HG03095 (cell line): ENCODE data around the gene GPR135.
A peak's percentile ranks its signal among the peaks of the same experiment; 100 is the strongest.
"Not testable (repeated sequence)": the region's sequence is repeated elsewhere in the genome, so short reads cannot be mapped to it uniquely, and the experiment has no call there.

ENCODE experiments used
- ATAC-seq: cut with Tn5 transposase; IDR thresholded peaks from one replicate; pipeline ENCODE4 v1.9.1; 2021; ENCODE audit warnings: moderate library complexity; ENCODE audit not compliant: unreplicated experiment

Gene GPR135

DNA sequence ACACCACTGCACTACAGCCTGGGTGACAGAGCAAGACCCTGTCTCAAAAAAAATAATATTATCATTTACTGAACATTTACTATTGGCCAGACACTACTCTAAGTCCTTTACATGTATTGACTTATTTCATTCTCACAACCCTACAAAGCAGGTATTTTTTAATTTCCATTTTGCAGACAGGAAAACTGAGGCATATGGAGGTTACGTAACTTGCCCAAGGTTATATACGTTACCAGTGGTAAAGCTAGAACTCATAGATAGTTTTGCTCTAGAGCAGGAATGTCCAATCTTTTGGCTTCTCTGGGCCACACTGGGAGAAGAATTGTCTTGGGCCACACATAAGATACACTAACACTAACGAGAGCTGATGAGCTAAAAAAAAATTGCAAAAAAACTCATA lies 13.4 kb upstream of the GPR135 start:
- no peak for ATAC-seq

DNA sequence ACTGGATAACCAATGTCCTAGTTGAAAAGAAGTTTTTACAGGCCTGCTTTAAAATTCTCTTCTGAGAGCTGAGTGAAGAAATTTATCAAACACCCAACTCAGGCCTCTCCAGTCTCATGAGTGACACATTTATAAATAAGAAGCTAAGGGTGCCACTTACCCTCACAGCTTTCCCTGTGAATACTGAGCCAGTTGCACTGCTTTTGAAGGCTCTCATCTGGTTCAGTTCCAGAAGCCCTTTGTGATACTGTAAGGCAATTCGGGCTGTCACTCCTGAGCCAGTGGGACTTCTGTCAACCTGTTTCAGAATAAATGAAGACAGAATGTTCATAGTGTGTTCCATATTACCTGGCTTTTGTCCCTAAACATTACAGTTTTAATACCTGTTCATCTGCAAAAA lies 10.5 kb upstream of the GPR135 start:
- ATAC-seq: no peak

DNA sequence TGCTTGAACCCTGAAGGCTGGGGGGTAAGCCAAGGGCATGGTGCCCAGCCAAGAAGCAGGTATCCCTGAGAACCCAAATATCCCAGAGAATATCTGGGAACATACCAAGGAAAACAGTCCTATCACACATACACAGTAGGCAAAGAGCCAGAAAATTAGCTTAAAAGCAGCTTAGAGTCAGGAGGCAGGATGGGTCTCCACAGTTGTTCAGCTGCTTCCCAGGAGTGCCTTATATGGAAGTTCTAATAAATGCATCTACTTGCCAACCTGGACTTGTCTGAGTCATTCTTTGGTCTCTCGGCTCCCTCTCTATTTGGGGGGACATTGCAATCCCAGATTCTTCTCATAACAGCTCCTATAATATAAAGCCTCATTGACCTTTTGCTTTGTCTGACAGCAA lies 9.0 kb upstream of the GPR135 start:
- no peak for ATAC-seq

DNA sequence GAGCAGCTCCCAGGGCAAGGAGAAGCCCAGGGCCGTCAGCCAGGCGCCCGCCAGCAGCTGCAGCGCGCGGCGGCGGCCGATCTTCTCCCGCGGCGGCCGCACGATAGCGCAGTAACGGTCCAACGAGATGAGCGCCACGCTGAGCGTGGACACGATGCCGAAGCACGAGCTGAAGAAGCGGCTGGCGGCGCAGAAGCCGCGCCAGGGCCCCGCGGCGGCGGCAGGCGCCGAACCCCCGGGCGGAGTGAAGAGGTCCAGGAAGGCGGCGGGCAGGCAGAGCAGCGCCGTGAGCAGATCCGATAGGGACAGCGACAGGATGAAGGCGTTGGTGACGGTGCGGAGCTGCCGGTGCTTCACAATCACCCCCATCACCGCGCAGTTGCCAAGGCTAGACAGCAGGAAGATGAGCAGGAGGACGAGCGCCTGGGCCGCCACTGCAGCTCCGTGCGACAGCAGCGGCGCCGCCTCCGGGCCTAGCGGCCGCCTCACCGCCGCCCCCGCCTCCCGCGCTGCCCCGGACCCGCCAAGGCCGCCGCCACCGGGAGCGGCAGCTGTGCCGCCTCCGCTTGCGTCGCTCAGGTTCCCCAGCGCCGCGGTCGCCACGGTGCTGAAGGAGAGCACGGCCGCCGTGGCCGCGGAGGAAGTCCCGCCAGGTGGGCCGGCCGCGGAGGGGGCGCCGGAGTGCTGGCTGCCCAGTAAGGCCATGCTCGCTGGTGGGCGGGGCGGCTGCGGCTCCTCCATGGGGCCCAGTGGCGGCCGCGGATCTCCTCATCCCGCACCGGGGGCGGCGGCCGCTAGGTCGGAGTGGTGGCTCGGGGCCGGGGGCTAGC lies 479 bp downstream of the GPR135 start:
- ATAC-seq: peak; percentile 64

DNA sequence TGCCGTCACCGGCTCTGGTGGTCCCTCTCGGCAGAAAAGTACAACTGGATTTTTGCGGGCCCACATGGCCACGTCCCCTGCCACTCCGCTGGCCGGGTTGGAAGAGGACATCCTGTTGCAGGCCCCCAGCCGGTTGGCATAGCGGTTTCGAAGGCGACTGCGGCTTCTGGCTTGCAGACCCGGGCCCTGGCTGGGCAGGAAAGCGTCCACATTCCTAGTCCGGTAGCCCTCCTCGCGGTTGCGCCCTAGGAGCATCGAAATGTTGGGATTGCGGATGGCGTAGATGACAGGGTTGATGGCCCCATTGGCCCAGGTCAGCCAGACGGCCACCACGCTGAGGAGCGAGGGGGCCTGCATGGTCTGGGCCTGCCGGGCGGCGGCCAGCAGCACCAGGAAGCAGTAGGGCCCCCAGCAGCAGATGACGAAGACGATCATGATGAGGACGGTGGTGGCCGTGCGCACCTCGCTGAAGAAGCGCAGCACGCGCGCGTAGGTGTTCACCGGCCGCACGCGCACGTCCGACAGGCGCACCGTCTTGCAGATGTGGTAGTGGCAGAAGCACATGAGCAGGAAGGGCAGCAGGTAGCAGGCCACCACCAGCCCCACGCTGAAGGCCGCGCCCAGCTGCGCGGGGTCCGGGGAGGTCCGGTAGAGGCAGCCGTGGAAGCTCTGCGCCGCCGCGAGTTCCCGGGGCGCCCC lies 1.2 kb downstream of the GPR135 start:
- ATAC-seq: no peak

DNA sequence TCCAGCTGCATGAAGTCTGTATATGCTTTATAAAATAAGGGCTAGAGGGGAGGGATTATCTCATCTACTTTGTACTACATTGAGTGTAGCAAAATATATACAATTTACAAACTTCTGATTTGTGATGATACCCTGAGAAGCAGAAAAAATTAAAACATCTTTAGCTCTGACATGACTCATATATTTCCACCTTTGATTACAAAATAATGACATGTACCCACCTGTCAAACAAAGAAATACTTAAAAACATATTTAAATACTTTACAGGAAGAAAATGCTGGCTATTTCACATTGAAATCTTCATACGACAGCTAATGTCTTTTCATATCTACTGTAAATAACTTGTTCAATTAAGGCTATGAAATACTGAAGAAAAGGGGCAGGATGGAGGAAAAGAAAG lies 3.3 kb downstream of the GPR135 start:
- ATAC-seq: no peak

DNA sequence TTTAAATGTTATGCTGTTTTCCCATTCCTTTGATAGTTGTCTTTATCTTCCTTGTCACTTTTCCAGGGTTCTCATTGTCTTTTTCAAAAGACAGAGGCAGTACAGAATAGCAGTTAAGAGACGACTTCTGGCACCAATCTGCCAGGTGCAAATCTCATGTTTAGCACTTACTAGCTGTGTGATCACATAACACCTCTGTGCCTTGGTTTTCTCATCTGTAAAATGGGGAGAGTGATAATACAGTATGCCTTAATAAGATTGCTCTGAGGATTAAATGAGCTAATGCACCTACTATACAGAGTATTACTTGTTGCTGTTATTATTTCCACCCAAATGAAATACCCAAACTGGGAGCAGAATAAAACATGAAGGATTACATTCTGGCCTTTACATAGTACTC lies 4.8 kb downstream of the GPR135 start:
- no peak for ATAC-seq

DNA sequence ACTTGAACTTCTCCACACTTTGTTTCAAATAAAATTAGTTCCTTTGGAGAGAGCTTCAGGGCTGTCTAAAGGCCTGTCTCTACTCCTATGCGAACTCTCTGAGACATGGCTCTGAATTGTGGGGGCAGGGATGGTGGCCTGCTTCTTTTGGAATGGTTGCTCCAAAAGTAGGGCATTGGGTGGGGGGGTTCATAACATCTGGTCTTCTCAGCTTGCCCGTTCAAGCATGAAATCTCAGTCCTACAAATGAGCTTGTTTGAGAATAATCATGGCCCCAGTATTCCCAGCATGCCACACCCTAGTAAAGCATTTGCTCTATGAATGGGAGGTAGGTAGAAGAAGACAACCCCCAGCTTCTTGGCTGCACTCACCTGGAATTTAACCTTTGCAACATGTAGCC lies 6.7 kb downstream of the GPR135 start:
- no peak for ATAC-seq

DNA sequence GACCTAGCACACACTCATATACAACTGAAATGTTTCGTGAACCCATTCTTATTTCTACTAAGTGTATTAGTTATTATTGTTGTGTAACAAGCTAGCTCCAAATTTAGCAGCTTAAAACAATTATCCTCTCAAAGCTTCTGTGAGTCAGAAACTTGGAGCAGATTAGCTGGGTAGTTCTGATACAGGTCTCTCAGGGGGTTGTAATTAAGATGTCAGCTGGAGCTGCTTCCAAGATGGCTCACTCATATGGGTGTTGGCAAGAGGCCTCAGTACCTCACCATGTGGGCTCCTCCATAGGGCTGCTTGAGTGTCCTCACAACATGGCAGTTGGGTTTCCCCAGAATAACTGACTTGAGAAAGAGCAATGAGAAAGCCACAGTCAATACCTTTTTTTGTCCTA lies 9.8 kb downstream of the GPR135 start:
- ATAC-seq: no peak

DNA sequence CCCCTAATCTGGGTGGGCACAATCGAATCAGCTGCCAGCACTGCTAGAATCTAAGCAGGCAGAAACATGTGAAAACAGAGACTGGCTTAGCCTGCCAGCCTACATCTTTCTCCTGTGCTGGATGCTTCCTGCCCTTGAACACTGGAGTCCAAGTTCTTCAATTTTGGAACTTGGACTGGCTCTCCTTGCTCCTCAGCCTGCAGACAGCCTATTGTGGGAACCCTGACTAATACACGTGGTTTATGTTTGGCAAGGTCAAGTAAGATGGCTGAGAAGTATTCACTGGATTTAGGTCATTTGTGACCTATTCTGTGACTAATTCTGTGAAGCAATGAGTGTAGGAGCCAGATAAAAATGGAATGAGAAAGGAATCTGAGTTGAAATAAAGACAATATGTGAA lies 11.0 kb downstream of the GPR135 start:
- ATAC-seq: no peak

DNA sequence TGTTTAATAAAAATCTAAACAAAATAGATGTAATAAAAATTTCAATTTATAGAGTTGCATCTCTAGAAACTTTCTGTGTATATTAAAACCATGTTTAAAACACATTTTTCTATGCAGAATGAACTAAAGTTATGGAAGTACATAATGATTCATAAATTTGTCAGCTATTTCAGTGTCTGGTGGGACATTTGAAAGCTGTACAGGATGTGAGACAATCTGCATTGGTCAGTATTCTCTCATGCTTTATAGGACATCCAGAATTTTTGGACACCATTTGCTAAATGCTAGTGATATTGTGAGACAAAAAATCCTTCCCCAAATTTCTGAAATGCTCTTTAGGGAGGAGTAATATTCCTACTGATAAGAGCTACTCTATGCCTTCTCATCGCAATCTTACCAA lies 13.3 kb downstream of the GPR135 start:
- no peak for ATAC-seq

DNA sequence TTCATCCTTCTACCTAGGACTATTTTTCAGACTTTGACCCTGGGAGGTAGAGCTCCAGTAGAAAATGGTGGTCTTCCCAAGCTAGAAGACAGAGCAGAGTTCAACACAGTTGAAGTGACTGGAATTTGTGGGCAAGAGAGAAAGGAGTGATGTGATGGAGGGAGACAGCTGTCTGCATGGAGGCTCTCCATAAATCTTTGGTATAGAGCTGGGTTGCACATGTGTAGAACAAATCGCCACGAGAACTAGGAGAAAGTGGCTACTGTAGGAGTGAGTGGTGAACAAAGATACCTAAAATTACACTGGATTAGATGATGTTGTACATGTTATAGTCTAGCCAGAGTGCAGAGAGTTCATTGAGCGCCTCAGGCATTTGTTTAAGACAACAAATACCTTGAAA lies 14.5 kb downstream of the GPR135 start:
- no peak for ATAC-seq

DNA sequence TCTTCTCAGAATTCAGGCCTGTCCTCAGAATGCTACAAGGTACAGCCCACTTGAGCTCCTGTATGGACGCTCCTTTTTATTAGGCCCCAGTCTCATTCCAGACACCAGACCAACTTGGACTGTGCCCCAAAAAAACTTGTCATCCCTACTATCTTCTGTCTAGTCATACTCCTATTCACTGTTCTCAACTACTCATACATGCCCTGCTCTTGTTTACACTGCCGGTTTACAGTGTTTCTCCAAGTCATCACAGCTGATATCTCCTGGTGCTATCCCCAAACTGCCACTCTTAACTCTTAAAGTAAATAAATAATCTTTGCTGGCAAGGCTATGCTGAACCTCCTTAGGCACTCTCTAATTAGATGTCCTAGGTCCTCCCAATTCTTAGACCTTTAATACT lies 16.5 kb downstream of the GPR135 start:
- not testable (repeated sequence) for ATAC-seq

DNA sequence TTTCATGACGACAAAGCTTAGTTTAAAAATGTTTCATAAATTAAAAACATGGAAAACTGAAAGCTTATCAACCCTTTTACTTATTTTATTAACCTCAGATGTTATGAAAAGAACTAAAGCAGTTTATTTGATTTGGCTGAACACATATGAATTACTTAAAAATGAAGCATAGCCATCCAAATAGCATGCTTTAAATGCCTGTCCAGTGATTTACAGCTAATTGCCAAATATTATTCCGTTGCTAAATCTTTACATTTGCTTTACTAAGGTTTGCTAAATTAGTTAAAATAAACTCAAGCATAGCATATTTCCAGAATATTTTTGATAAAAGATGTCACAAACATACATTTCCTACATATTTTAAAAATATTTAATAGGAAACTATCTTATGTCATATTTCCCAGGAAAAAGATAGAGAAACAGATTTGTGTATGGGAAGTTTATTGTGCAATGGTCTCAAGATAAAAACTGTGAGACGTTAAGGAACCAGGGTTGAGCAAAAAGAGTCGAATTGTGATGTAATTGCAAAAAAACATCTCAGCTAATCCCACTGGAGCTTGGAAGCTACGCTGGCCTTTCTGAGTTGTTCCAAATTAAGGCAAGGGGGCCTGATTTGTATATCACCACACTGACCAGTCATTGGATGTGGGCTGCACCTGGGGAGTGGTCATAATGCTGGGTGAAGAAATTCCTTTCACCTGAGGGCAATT lies 25.8 kb downstream of the GPR135 start:
- no peak for ATAC-seq

DNA sequence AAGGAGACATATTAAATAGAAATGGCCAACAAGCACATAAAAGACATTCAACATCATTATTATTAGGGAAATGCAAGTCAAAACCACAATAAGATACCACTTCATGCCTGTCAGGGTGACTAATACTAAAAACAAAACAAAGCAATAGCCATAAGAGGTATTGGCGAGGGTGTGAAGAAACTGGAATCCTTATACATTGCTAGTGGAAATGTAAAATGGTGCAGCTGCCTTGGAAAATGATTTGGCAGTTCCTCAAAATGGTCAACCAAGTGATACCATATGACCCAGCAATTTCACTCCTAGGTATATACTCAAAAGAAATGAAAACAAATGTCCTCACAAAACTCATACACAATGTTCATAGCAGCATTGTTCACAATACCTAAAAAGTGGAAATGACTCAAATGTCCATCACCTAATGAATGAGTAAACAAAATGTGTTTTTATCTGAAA lies 27.0 kb downstream of the GPR135 start:
- no peak for ATAC-seq

DNA sequence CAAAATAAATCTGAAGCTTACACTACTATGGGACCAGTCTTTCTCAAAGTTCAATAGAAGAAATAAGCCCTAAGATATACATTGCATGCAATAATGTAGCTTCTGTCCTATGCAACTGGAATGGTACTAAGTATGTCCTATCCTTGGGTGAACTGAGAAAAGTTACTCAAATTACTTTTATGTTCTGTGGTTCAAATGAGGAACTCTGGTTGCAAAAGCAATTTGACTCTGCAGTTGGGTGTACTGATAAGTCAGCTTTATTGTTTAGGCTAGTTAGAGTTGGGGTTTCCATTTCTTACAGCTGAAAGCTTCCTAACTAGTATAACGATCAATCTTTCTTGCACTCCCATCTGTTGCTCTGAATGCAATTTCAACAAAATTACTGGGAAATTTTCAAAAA lies 29.2 kb downstream of the GPR135 start:
- no peak for ATAC-seq

DNA sequence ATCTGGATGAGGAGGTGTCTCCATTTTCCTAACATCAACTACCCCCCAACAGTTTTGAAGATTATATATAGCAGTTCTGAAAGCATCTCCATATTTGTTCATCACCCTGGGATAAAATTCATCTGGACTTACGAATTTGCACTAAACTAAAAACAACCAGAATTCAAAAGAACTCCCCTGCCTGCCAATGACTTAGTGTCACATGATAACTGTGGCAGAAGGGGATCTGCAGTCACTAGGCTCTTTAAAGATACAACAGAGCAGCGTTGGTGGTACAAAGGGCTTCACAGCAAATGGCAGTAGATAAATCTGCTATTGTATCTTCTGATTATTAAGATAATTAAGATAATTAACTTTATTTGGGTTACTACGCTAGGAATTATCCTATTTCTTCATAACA lies 30.1 kb downstream of the GPR135 start:
- ATAC-seq: no peak

DNA sequence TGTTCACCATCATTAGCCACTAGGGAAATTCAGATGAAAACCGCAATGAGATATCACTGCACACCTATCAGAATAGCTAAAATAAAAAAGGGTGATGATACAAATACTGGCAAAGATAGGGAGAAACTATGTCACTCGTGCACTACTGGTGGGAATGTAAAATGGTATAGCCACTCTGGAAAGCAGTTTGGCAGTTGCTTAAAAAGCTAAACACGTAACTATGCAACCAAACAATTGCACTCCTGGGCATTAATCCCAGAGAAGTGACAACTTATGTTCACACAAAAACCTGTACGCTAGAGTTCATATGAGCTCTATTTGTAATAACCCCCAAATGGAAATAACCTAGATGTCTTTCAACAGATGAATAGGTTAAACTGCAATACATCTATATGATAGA lies 35.4 kb downstream of the GPR135 start:
- ATAC-seq: no peak

DNA sequence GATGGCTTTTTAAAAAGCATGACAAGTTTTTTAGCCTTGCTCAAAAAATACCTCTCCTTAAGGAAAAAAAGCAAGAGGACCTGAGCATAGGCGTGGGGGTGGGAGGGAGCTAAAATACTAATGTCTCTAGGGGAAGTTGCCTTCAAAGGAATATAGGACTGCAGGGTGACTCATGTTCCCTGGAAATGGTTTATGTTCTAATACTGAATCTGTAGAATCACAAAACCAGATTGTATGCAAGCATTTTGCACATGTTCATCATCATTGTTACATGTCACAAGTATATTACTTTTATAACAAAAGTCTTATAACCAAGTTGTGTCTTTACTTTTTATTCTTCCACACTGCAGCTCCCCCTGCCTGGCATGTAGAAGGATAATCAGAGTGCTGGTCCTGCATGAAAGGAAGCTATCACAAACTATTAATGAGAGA lies 36.6 kb downstream of the GPR135 start:
- no peak for ATAC-seq

DNA sequence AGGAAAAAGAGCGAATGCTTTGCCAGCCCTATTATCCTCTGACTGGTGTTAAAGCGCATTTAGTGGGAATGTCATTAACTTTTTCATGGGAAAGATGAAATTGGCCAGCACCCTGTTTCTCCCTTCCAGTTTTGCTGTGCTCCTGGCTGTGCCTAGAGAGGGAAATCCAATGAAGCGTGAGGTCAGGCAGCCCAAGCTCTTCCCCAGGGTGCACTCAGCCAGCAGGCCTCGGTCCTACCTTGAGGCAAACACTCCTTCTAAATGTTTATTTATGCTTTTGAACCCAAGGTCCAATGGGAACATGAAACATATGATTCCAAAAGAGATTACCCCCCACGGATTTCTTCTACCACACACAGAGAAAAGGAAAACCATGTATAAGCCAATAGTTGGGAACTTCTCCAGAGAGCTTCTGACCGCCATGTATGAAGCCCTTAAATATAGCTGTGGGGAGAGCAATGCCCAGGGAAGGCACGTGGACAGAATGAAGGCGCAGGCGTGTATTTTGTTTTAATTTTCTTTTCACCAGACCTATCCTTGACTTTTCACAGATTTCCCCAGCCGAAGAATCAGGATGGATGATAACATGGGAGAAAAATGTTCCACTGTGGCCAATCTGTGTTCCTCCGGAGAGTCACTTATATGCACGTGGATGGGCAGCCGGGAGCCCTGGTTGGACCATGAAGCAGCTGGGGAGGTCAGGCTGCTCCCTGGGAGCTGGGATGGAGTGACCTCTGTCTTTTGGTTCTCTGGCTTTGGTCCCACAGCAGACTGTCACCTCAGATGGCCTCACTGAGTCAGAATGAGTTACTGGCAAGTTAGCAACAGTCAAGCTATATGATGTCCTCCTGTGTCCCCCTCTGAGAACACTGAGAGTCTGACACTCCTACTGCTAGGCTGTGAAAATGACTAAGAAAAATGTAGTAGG lies 37.3 kb downstream of the GPR135 start:
- no peak for ATAC-seq
